Activated CD4-positive, alpha-beta T cell treated with anti-CD3 and anti-CD28 coated beads for 4 hours (primary cell): ENCODE data around the gene TTC31.
A peak's percentile ranks its signal among the peaks of the same experiment; 100 is the strongest.
"Not testable (repeated sequence)": the region's sequence is repeated elsewhere in the genome, so short reads cannot be mapped to it uniquely, and the experiment has no call there.

Source experiments
- DNase-seq, 2 donors: peaks; one replicate each; pipeline ENCODE4 v3.0.0-alpha.2; 2020

TTC31 gene

DNA sequence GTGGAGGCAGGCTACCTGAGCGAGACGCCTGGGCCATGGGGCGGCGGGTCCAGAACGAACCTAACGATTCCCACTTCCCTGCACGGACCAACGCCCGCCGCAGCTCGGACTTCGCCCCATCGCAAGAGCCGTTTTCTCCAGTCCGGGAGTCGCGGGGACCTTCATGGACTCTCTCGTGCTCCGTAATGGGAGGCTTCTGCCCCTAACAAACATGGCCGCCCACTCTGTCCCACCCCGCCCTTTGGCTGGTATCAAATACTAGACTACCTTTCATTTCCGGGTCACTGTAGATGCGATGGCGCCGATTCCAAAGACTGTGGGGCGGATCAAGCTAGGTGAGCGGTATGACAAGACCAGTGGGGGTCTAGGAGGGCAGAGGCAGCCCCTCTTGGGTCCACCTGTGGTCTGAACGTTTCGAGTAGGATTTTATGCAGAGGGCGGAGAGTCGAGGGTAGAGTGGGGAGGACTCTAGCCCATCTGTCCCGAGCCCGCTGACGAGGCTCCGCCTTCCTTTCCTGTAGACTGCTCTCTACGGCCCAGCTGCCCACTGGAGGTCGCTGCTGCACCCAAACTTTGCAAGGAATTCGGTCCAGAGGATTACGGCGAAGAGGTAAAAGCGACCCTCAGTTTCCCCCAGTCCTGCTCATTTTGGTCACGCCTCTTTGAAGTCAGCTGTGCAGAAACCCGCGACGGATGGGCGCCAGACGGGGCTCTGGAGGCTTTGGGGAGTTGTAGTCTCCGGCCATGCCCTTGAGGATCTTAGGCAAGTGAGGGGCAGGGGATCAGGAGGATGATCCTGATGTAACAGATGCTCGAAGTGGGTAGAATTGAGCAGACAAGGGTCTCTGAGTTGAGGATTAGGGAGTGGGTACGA is at the start of gene TTC31, which contains the start of gene CCDC142:
TTC31 (plus strand) TSS at position 281 of the 874 bp plus-strand sequence; CDS start at position 296, 15 bp downstream.
CCDC142 (minus strand) TSS at position 198 of the 874 bp plus-strand sequence; CDS start at position 37, 161 bp downstream.
- DNase-seq = peak; percentile 92 to 94

DNA sequence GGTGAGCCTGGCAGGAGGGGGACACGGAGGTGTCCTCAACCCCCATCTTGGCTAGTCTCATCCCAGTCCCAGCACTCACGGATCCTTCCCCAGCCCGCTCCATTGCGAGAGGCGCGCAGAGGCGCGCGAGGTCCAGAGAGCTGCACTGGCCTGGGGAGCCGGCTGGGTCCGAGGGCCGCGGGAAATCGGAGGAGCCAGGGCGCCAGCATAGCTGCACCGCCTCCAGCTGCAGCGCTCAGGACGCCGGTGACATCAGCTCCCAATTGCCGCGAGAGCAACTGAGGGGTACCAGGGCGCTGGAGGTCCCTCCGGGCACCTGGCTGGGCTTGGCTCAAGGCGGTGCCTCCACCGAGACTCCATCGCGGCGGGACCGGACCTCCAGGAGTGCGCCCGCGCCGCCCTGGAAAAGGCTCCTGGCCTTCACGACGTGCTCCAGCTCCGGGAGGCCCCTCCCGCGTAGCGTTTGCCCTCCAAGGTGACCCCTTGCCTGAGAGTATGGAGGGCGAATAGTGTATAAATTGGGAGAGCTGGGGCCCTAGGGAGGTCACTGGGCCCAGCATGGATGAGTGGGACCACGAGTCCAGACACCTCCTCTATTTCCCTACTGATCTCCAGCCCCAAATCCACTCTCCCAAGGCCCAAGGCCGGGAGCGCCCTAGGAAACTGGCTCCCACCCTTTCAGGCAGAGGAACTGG is 46.6 kb upstream of the TTC31 start:
- no peak for DNase-seq

DNA sequence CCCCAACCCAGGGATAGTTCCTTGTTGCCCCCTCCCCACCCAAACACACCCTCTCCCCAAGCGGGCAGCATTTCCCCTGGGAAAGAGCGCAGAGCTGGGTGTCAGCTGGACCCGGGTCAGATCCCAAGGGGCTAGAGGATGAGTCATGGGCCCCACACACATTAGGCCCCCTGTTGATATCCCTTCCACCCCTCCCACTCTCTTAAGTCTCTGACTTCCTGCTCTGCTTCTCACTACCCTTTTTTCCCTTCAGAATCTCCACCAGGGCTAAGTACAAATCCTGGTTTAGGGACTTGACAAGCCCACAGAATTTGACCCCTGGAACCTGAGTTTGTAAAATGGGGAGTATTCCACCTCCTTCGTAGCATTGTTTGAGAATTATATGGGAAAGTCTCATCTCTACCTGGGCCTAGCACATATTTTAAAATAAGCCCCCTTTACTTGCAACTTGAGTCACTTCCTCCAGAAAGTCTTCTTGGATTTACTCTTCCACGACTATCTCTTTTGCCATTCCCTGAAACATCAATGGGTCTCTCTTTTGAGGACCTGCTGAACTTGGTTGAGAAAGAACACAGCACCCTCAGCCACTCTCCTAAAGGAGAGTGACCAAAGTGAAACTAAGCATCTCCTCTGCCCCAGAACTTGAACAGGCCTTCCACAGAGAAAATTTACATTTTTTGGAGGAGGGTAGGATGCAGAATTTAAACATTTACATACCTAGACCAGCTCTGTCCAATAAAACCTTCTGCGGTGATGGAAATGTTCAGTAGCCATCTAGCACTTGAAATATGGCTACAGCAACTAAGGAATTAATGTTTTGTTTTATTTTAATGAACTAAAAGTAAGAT is 45.8 kb upstream of the TTC31 start:
- DNase-seq = no peak

DNA sequence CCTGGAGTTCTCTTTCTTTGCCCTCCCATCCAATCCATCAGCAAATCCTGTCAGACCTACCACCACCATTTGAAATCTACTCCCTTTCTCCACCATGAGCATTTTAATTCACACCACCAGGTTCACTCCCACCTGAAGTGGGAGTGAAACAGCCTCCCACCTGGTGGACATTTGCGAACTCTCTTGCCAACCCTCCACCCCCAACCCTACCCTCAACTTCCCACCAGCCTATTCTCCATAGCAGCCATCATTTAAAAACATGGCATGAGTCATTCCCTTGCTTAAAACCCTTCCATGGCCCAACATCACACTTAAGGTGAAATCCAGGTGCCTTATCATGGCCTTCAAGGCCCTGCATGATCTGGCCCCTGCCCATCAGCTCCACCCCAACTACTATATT is 44.6 kb upstream of the TTC31 start:
- DNase-seq = no peak

DNA sequence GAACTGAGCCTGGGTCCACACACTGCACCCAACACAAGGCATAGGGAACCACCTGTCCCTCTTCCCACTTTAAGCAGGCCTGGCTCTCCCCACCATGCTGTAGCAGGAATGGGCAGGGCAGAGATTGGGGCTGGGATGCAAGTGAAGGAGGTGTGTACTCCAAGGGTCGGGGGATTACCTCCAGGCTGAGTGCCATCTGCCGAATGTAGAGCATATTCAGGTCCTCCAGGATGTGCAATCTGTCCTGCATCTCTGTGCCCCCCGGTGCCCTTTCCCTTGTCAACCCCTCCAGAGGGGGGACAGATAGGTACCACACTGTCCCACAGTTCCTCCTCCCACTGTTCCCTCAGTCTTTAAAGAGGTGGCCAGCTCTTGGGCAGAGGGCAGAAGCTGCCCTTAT is 43.5 kb upstream of the TTC31 start:
- no peak for DNase-seq

DNA sequence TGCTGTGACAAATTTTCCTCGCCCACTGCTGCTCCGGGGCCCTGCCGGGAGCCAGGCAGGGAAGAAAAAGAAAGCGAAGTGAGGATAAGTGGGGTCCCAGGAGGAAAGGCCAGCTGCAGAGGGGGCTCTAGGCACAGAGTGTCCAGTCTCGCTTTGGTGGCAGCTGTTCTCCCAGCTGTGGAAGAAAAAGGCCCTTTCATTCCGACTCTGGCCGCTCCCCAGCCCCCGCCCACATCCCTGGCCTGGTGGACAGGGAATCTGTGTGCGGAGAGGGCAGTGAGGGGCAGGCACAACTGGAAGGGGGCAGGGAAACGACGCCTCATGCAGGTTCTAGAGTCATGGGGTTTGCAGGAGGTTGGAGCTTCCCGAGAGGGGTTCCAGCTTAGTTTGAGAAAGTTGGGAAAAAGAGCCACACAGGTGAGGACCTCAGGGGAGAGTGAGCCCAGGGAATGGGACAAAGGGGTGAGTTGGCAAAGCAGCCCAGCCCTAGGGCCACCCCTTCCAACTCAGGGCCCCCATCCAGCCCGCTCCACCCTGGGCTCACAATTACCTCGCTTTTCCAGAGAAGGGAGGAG is 43.0 kb upstream of the TTC31 start:
- no peak for DNase-seq

DNA sequence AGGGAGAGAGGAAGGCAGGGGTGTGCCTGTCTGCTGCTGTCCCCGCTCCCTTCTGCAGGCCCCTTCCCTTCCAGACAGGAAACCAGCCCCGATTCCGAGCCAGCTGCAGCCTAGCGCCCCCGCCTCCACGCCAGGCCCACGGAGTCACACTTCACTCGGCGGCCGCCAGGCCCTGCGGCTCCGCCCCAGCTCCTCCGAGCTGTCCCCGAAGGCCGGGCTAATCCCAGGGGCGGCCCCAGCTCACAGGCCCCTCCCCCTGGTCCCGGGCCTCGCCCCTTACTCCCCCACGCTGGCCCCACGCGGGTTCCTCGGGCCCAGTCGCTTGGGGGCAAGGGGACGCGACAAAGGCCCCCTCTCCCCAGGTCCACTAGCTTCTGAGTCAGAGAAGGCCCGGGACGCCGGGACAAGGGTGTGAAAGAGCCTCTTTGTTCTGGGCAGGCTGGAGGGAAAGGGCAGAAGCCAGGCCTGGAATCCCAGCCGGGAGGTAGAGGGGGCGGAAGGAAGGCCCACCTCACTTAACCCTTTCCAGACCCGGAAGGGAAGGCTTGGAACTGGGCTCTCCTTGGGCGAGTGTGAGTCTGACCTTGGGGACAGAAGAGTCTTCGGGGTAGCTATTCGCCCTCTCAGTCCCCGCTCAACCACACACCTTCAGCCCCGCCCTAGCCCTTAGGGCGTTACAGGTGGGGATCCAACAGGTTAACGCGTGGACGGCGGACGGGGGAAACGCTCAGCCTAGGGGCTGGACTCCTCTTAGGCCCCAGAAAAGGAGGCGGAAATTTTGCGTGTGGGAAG is 42.3 kb upstream of the TTC31 start:
- no peak for DNase-seq

DNA sequence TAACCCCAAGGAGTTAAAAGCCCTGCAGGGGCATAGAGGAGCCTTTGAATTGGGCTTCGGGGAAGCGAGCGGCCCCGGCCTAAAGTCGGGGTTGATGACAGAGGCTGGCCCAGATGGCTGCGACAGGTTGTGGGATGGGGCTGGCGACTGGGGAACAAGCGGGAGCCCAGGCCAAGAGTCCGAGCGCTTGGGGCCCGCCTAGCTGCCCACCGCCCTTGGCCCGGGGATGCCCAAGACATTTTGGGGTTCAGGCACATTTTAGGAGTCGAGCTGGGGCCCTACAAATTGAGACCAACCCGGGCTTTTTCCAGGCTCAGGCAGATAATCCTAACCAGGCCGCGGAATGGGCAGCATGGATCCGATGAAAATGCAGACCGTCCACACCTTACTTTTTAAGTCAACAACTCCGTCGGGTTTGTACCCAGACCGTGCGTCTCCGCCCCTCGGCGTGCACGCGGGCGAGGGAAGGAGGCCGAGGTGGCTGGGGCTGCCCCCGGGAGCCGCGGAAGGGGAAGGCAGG is 41.7 kb upstream of the TTC31 start:
- DNase-seq = no peak

DNA sequence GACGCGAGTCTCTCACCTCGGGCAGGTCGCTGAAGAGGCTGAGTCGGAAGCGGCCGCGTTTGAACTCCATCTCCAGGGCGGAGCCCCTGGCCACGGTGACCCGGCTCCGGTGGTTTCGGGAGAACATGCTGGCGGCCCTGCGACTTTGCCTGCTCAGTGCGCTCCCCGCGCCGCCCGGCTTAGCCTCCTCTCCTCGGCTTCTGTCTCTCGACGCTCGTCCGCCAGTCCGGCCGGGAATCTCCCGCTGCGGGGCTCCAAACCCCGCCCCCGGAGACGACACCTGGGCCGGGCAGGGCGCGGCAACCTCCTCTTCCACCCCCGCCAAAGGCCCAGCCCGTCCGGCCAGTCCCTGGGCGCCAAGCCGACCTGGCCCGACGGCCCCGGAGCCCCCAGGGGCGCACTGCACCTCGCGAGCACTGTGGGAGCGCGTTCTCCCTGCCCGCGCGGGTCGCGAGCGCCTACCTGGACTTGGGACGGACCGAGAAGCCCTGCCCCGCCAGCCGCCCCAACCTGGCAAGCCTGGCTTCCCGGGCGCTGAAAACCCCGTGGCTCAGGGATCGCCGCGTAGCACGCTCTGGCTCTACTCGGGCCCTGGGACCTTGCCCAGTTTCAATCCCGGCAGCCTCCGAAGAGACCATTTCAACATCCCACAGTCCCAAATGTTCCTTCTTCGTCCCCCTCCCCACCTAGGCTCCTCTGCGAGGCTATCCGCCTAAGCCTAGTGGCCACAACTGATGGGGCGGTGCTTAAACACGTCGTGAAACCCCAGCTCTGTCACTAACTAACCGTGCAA is 41.0 kb upstream of the TTC31 start, which contains the start of gene RTKN:
RTKN (minus strand) TSS at position 248 of the 793 bp plus-strand sequence; CDS start at position 127, 121 bp downstream.
- no peak for DNase-seq

DNA sequence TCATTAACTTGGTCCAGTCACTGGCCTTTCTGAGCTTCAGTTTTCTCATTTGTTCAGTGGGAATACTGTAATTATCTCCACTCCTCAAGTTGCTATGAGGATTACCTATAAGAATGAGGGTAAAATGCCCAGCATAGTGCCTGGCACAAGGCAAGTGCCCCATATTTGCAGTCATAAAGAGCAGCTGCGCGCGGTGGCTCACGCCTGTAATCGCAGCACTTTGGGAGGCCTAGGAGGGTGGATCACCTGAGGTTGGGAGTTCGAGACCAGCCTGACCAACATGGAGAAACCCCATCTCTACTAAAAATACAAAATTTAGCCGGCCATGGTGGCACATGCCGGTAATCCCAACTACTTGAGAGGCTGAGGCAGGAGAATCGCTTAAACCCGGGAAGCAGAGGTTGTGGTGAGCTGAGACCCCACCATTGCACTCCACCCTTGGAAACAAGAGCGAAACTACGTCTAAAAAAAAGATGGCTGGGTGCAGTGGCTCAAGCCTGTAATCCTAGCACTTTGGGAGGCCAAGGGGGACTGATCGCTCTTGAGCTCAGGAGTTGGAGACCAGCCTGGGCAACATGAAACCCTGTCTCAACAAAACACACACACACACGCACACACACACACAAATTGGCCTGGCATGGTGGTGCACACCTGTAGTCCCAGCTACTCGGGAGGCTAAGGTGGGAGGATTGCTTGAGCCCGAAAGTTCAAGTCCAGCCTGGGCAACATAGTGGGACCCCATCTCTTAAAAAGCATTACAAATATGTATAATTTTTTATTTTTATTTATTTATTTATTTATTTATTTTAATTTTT is 40.2 kb upstream of the TTC31 start:
- not testable (repeated sequence) for DNase-seq

DNA sequence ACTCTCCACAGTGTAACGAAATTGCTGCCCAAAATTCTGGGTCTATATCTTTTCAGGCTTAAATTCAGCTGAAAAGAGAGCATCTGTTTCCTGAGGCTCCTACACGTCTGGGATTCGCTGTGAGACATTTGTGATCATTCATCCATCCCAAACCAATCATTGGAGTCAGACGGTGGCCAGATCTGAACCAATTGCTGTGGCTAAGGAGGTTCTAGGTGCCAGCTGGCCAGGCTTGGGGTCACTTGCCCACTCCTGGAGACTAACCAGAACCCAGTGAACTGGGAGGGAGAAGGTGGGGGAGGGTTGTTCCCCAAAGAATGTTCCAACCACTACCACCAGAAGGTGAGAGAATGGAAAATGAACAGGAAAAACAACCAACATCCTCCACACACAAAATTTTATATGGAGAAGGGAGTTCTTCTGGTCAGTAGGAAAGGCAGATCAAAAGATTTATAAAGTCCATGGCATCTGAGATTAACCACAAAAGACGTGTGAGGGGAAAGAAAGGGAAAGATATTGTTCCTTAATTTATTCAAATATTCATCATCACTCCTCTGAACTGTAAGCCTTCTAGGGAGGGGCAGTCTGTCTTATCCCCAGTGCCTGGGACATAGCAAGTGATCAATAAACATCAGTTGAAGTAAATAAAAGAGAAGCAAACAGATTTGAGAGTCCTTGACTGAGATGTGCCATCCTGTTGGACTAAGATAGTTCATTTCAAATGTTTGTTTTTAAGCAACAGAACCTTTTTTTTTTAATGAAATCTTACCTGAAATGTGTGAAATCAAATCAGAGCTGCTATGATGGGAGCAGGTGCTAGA is 38.2 kb upstream of the TTC31 start:
- DNase-seq = no peak

DNA sequence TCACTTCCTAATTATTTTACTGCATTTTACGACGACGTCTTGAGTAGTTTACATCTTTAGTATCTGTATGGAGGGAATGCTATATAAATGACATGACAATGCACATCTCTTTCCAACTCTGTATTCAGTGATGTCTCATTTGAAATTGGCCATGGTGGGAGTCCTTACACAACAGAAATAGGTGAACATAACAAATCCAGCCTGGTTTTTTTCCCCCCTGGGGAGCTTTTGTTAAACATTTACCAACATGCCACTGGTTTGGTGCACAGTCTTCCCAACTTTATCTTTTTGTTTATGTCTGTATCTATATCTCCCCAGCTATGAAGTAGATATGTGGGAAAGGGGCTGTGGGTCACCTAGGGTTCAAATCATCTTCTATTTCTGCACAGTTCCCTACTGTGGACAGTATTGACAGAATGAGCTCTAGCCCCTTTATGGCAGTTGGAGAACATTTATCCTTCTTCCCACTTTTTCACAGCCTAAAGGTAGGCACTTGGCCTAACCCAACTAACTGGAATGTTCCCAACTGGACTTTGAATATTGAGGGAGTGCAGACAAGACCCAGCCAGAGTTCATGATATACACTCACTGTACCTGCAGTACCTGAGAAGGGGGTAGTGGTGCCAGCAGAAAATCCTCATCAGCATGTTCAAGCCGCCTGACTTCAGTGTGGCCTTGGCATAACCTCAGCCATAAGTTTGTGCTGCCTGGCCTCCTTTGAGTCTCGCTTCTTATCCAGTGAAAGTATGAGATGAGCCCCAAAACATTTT is 35.5 kb upstream of the TTC31 start:
- DNase-seq = no peak

DNA sequence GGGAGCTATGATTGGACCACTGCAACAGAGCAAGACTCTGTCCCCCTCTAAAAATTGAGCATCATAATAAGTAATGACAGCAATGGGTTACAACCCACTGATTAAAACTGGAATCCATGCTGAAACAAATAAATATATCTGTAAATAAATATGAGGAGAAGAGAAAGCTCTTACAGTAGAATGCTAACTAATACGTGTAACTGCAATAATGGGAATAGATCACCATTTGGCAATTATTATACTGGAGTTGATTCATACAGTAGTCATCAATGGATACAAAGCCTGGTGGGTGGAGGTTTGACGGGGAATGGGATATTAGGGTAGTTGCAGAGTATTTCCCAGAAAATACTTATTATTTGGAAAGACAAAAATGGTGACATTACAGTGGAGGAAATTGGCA is 34.1 kb upstream of the TTC31 start:
- no peak for DNase-seq

DNA sequence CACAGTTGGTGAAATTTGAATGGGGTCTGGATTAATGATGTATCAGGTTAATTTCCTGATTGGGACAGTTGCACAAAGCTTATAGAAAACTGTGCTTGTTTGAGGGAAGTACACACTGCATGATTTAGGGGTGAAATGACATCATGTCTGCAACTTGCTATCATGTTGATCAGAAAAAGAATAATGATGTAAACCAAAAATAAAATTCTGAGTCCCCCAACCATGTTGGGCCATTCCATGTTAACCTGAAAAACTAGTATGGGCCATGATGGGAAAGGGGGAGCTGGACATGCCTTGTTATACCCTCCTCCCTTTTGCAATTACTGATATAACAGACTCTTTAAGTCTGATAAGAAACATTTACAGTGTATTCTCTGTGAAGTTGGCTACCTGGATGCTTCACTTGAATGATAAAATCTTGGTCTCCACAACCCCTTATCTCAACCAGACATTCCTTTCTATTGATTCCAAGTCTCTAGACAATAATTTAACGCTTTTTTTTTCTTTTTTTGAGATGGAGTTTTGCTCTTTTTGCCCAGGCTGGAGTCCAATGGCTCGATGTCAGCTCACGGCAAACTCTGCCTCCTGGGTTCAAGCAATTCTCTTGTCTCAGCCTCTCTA is 32.2 kb upstream of the TTC31 start:
- DNase-seq = no peak

DNA sequence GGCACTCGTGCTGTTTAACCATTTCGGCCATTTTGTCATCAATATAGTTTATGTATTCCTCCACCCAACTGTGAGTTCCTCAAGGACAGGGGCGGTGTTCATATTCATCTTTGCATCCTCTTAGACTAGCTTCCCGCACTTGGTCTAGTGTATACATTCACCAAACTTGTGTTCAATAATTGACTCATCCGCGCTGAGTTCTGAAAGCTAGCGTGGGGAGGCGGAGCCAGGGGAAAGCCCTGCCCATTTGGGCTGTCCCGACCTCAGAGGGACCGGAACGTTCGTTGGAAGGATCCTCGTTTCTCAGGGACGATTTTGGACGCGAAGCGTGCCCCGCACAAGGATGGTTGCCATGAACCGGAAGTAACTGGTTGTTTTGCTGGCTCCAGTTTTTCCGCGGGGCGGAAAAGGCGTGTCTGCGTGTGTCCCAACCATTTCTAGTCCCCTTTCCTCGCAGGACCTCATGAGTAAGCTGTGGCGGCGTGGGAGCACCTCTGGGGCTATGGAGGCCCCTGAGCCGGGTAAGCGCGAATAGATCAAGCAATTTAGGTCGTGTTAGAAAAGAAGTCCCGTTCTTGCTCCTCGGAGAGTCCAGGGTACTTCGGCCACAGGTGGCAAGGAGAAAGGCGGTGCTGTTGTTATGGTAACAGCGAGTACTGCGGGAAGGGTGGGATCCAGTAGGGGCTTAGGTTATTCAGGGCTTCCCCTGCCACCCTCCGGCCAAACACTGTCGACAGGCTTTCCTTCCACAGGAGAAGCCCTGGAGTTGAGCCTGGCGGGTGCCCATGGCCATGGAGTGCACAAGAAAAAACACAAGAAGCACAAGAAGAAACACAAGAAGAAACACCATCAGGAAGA is 28.0 kb upstream of the TTC31 start, which contains the start of gene INO80B:
INO80B (plus strand) TSS at position 434 of the 858 bp plus-strand sequence; CDS start at position 464, 30 bp downstream.
- DNase-seq = peak; percentile 95 to 98

DNA sequence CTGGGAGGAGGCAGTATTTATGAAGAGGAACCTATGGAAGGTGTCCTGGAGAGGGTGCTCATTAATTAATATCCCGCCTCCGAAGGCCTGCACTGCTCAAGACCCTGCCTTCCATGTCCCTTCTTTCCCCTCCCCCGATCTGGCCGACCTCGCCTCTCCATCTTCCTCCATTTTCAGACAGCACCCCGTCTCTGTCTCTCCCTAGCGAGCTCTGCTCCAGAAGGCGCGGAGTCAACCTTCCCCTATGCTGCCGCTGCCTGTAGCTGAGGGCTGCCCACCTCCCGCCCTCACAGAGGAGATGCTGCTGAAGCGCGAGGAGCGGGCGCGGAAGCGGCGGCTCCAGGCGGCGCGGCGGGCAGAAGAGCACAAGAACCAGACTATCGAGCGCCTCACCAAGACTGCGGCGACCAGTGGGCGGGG is 25.7 kb upstream of the TTC31 start:
- DNase-seq = no peak
